Measurements from ENCODE around the gene ABCC8.
A peak's percentile ranks its signal among the peaks of the same experiment; 100 is the strongest.

The ABCC8 gene

GRCh38 chr11:17384002-17384511 is 92.6 kb downstream of the ABCC8 start:
- FAIRE-seq: no peak

- FAIRE-seq: no peak
Observed at GRCh38 chr11:17383461-17383860, 93.2 kb downstream of the ABCC8 start.

DNA sequence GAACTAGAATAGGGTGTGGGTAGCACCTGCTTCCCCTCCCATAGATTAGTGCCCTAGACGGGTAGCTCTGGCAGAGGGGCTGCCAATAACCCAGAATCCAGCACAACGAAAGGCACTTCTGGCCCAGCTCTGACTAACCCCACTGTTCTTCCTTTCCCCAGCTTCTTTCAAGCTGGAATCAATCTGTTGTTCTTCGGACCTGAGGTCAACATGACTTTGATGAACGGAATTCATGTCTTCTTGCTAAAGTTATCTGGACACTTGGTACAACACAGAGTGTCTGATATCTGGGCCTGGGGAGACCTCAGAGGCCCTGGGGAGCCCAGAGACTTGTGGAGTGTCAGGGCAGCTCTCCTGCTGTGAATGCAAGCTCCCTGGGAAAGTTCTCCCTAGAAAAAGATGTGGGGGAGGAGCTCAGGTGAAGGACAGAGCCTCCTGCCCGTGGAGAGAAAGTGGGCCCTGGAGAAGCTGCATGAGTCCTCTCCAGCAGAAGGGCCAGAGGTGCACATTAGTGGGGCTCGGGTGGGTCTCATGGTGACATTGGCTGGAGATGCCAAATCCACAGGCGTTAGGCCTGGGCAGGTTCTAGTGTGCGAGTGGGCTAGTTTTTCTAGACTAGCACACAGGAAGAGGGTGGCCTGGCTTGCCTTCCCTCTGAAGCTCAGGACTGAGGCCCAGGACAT is 94.5 kb downstream of the ABCC8 start:
- FAIRE-seq: no peak

DNA sequence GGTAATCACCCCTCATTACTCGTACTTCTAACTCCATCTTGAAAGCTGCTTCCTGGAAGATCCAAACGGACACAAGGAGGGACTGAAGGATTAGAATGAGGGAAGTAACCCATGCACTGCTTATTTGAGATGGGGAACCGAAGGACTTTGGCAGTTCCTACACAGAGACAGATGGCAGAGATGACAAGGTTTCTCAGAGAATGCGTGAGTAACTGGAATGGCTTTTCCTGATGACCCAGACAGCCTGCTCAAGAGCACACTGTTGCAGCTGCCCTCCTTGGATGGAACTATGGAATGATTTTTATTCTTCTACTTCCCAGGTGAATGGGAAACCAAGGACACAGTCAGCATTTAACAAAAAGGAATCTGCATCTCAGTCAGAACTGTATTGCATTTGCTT is 95.5 kb downstream of the ABCC8 start:
- no peak for FAIRE-seq

GRCh38 chr11:17379383-17380180 is 97.1 kb downstream of the ABCC8 start:
- no peak for FAIRE-seq

DNA sequence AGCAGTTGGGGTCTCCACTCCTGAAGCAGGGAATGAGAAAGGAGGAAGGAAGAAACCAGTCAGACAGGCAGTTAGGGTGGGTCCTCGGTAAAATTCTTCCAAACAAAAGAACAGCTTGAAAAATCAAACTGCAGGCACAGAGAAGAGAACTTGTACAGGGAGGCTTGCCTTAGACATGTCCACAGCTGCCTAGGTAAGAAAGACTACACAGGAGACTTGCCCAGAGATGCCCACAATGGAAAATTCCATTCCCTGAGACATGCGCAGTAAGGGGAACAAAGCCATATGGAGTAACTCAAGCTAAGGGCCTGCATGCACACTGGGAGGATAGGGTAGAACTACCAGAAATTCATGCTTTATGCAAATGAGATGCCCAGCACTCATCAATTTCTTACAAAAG is 98.0 kb downstream of the ABCC8 start:
- no peak for FAIRE-seq

- FAIRE-seq: no peak
Observed at GRCh38 chr11:17376493-17376892, 100.2 kb downstream of the ABCC8 start.

GRCh38 chr11:17375547-17375946 is 101.1 kb downstream of the ABCC8 start:
- no peak for FAIRE-seq

GRCh38 chr11:17371614-17372013 is 105.0 kb downstream of the ABCC8 start:
- no peak for FAIRE-seq

DNA sequence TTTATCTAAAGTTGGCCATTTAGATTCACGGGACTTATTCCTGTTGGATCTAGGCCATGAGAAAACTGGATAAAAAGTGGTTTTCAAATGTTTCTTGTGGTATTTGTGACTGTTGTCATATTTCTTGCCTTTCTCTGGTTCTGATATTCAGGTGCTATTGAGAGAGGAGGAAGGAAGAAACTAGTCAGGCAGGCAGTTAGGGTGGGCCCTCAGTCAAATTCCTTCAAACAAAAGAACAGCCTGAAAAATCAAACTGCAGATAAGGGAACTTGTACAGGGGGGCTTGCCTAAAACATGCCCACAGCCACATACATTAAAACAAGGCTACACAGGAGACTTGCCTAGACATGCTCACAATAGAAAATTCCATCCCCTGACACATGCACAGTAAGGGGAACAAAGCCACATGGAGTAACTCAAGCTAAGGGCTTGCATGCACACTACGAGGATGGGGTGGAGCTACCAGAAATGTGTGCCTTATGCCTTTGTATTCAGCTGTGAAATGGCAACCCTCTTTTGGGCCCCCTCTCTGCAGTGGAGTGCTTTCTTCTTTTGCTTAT is 106.9 kb downstream of the ABCC8 start:
- no peak for FAIRE-seq

DNA sequence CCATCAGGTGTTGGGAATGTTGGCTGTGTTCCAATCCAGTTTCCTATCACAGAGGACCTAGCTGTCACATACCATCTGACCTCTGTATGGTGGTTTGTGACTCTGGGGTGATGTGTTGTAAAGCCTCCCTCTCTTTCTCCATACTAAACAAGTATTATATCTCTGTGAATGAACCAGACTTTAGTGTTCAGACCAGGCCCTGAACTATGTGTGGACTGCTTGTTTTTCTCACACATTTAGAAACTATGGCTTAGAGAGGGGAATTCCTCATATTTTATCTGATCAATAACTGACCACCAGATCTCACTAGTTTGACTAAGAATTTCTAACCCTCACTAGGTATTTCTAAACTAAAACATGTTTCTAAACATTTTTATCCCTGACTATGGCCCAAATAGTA is 107.6 kb downstream of the ABCC8 start:
- no peak for FAIRE-seq

DNA sequence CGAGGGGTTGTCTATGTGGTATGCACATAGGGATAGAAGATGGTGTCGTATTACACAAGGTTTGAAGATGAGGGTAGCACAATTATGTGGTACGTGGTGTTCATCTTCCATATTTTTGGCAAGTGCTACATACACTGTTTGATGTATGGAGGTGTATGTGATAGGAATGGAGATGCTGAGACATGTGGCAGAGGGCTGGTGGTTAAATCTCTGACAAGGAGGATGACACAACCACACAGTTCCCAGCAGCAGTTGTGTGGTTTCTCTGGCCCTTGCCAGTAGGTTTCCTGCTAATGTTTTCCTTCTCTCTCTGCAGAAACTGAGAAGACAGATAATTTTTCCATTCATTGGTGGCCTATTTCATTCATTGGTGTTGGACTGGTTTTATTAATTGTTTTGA is 108.1 kb downstream of the ABCC8 start:
- no peak for FAIRE-seq

GRCh38 chr11:17366495-17366894 is 110.2 kb downstream of the ABCC8 start:
- no peak for FAIRE-seq

GRCh38 chr11:17354601-17354991 is 122.0 kb downstream of the ABCC8 start:
- peak; percentile 78 for FAIRE-seq

DNA sequence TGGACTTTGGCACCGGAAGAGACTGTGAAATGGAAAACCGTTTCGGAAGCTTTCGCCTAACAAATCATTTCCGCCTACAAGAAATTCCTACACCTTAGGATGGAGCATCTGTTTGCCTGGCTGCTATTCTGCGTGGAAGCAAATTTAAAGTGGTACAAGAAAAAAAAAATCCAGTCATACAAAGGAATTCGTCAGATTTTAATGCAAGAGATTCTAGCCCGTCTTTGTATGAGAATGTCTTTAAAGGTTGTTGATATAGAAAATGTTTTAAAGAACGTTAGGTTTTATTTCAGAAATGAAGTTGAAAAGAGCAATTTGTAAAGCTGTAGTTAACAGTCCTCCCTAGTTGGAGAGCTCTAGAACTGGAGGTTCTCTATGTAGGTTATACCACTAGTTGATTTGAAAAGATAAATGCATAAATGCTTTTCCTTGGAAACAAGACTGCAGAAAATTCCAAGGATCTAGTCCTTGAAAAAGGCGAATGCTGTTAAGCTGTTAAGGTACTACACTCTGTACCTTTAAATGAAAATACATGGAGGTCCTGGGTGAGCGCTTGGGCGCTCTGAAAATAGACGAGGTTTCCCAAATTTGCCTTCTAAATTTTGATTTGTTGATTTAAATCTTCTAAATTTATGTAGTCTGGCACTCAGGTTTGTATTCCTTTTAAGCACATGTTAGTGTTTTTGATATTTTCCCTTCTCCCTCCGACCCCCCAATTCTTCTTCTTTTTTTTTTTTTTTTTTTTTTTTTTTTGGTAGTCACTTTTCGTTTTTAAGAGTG is 122.6 kb downstream of the ABCC8 start:
- FAIRE-seq: no peak

- FAIRE-seq: no peak
Observed at GRCh38 chr11:17352950-17353820, 123.5 kb downstream of the ABCC8 start.

- no peak for FAIRE-seq
Observed at GRCh38 chr11:17351510-17352176, 125.0 kb downstream of the ABCC8 start, which contains the start of gene NCR3LG1. TSS of gene NCR3LG1 (plus strand) at chr11:17351800. CDS start at chr11:17351970, 170 bp downstream.

- FAIRE-seq: no peak
Observed at GRCh38 chr11:17351172-17351509, 125.5 kb downstream of the ABCC8 start.

- no peak for FAIRE-seq
Observed at GRCh38 chr11:17350455-17351171, 126.0 kb downstream of the ABCC8 start.

DNA sequence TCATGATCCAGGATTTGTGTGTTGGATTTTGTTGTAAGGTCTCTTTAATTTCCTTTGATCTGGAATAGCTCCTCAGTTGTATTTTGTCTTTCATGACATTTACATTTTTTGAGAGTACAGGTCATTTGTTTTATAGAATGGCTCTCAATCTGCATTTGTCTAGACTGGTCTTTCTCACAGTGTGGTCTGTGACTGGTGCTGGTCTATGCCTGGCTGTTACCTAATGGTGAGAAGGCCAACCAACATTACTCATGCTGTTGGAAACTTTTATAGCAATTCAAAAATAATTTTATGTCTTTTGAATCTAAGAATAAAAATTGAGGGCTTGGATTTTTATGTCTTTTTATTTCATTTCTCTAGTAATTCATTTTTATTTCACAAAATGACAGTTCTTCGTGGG is 129.0 kb downstream of the ABCC8 start:
- FAIRE-seq: no peak

- FAIRE-seq: no peak
Observed at GRCh38 chr11:17343907-17344306, 132.7 kb downstream of the ABCC8 start.

Measured in endometrium (tissue), 2 donors.